Cardiac septum (tissue), 1 donor: ENCODE data around the gene HSPH1. TPM values are rescaled to one million over a fixed set of nuclear protein-coding genes. Genes with fewer than 3 reads are reported as not detected.
A peak's percentile ranks its signal among the peaks of the same experiment; 100 is the strongest.
"Not testable (repeated sequence)": the region's sequence is repeated elsewhere in the genome, so short reads cannot be mapped to it uniquely, and the experiment has no call there.

Experiments
- DNase-seq: peaks from one replicate; pipeline ENCODE4 v3.0.0-alpha.2; 2020; ENCODE audit warnings: low spot score
- intact Hi-C: fragments of 100-400 bp; cut with DNase I; formaldehyde crosslinking; loops from one replicate; pipeline ENCODE4 v1.14.0; 2022
- total RNA-seq: library from RNA; stranded (reverse); fragmentation: NEBNext Ultra II Directional; extraction: Animal tissue kit (Norgen Biotek cat#: 25700); gene quantifications from one replicate; pipeline ENCODE4 v1.2.1, GENCODE V29; 2021
- donor health status: DM: no; HTN: no; CAD: no.

HSPH1 gene
- total RNA-seq, 1 donor from 2014 or later: 61.9 TPM

- intact Hi-C loops: loop anchor here (5.0 kb wide), 1 partner anchor 248 kb away; no protein-coding TSS in a partner anchor
- DNase-seq: no peak
Observed at GRCh38 chr13:31179754-31180153, 18.1 kb upstream of the HSPH1 start.

GRCh38 chr13:31179241-31179640 is 17.5 kb upstream of the HSPH1 start:
- intact Hi-C loops: loop anchor here (5.0 kb wide), 1 partner anchor 248 kb away; no protein-coding TSS in a partner anchor
- DNase-seq: no peak

- intact Hi-C loops: loop anchor here (5.0 kb wide), 1 partner anchor 249 kb away; no protein-coding TSS in a partner anchor
Observed at GRCh38 chr13:31177813-31178495, 16.2 kb upstream of the HSPH1 start.

GRCh38 chr13:31175847-31176532 is 14.3 kb upstream of the HSPH1 start:
- no peak for DNase-seq
- intact Hi-C loops: loop anchor here (2.0 to 5.0 kb wide), 2 partner anchors 59 to 251 kb away; no protein-coding TSS in a partner anchor

More at GRCh38 chr13:31177813-31178495, 16.2 kb upstream of the HSPH1 start:
- DNase-seq: not testable (repeated sequence)

- DNase-seq: no peak
- intact Hi-C loops: loop anchor here (2.0 kb wide), 1 partner anchor 61 kb away; no protein-coding TSS in a partner anchor
Observed at GRCh38 chr13:31174018-31174417, 12.3 kb upstream of the HSPH1 start.

GRCh38 chr13:31172535-31172934 is 10.8 kb upstream of the HSPH1 start:
- intact Hi-C loops: no loop called here
- no peak for DNase-seq

- intact Hi-C loops: no loop called here
- no peak for DNase-seq
Observed at GRCh38 chr13:31172001-31172400, 10.3 kb upstream of the HSPH1 start.

GRCh38 chr13:31168736-31169135 is 7.0 kb upstream of the HSPH1 start:
- intact Hi-C loops: no loop called here
- no peak for DNase-seq

GRCh38 chr13:31168166-31168565 is 6.5 kb upstream of the HSPH1 start:
- DNase-seq: no peak
- intact Hi-C loops: no loop called here

- no peak for DNase-seq
- intact Hi-C loops: no loop called here
Observed at GRCh38 chr13:31167490-31167889, 5.8 kb upstream of the HSPH1 start.

GRCh38 chr13:31166591-31166990 is 4.9 kb upstream of the HSPH1 start:
- DNase-seq: no peak
- intact Hi-C loops: no loop called here

- intact Hi-C loops: loop anchor here (2.0 to 5.0 kb wide), 2 partner anchors 38 to 545 kb away; partner anchors contain the start of gene USPL1
- DNase-seq: peak; percentile 98
Observed at GRCh38 chr13:31162151-31163008, 676 bp upstream of the HSPH1 start.

GRCh38 chr13:31160857-31161556 is 697 bp downstream of the HSPH1 start:
- intact Hi-C loops: loop anchor here (5.0 kb wide), 1 partner anchor 544 kb away; the partner anchor contains the start of gene USPL1
- DNase-seq: peak; percentile 85

GRCh38 chr13:31159306-31159705 is 2.4 kb downstream of the HSPH1 start:
- intact Hi-C loops: no loop called here
- DNase-seq: no peak

- intact Hi-C loops: no loop called here
- no peak for DNase-seq
Observed at GRCh38 chr13:31154939-31155338, 6.8 kb downstream of the HSPH1 start.

GRCh38 chr13:31151837-31152236 is 9.9 kb downstream of the HSPH1 start:
- no peak for DNase-seq
- intact Hi-C loops: no loop called here

- no peak for DNase-seq
- intact Hi-C loops: no loop called here
Observed at GRCh38 chr13:31150315-31150985, 11.3 kb downstream of the HSPH1 start.

GRCh38 chr13:31149604-31150003 is 12.1 kb downstream of the HSPH1 start:
- intact Hi-C loops: no loop called here
- DNase-seq: no peak

- intact Hi-C loops: no loop called here
- no peak for DNase-seq
Observed at GRCh38 chr13:31145417-31145816, 16.3 kb downstream of the HSPH1 start.
